Adrenal gland (tissue), 5 donors: ENCODE results near the gene ST6GALNAC3.

ENCODE experiments used
- CTCF ChIP-seq, 6 experiments: fragments of 450-650 bp in 4 of 6; fragments of 200-600 bp in 2 of 6; sonication (generic) in 1 of 6; IDR thresholded peaks; 1 replicate in 5 of 6; 2 replicates in 1 of 6; pipeline versions ENCODE4 v1.5.1 to v1.8.0; 2016 to 2021; ENCODE audit warnings: antibody characterized with exemption in 6 of 6, mild to moderate bottlenecking in 2 of 6, moderate library complexity in 1 of 6
- POLR2A ChIP-seq, 2 donors: fragments of 450-650 bp; IDR thresholded peaks; one replicate each; pipeline ENCODE4 v1.6.1; 2017; ENCODE audit warnings: antibody characterized with exemption in 2 of 2, mild to moderate bottlenecking in 2 of 2, moderate library complexity in 1 of 2
- donor health status: DM: no; HTN: no; CAD: no.

DNA sequence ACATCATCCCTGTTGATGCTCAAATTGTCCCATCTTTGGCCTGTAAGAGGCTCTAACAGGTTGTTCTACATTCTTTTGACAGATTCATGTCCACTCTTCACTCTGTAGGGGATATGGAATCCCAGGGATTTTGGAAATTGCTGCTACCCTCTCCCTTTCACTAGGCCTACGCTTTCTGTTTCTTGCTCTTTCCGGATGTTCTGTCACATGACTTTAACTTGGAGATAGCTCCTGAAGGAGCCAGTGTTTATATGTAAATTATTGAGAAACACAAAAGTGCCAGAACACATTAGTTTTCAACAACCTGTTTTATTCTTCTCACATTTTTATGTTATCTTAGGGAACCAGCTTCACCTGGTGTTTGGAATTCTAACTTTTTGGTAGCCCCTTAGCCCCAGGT is 505.7 kb downstream of the ST6GALNAC3 start:
- TF ChIP-seq CTCF (IDR thresholded peaks at IDR 0.05) (no peak), POLR2A (IDR thresholded peaks at IDR 0.05) (no peak)
